GM21447 (cell line): Measurements from ENCODE around the gene RPS6KL1.

Experiments used
- ATAC-seq: cut with Tn5 transposase; IDR thresholded peaks from one replicate; pipeline ENCODE4 v1.9.1; 2021; ENCODE audit not compliant: unreplicated experiment

The RPS6KL1 gene

GRCh38 chr14:74913393-74913910, 9.6 kb downstream of the RPS6KL1 start:
- ATAC-seq, result no peak

GRCh38 chr14:74912801-74913200, 10.3 kb downstream of the RPS6KL1 start:
- no peak for ATAC-seq

GRCh38 chr14:74912111-74912510, 10.9 kb downstream of the RPS6KL1 start:
- no peak for ATAC-seq

- no peak for ATAC-seq
Observed at GRCh38 chr14:74911704-74912103, 11.4 kb downstream of the RPS6KL1 start.

GRCh38 chr14:74911221-74911620, 11.8 kb downstream of the RPS6KL1 start:
- ATAC-seq, result no peak

- ATAC-seq, result no peak
Observed at GRCh38 chr14:74910556-74910955, 12.5 kb downstream of the RPS6KL1 start.

- no peak for ATAC-seq
Observed at GRCh38 chr14:74909911-74910310, 13.1 kb downstream of the RPS6KL1 start.

GRCh38 chr14:74909501-74909900, 13.6 kb downstream of the RPS6KL1 start:
- ATAC-seq, result no peak

GRCh38 chr14:74908861-74909341, 14.2 kb downstream of the RPS6KL1 start:
- no peak for ATAC-seq

- no peak for ATAC-seq
Observed at GRCh38 chr14:74907744-74908143, 15.3 kb downstream of the RPS6KL1 start.

GRCh38 chr14:74906925-74907521, 16.0 kb downstream of the RPS6KL1 start:
- ATAC-seq, result no peak

- no peak for ATAC-seq
Observed at GRCh38 chr14:74905595-74906142, 17.4 kb downstream of the RPS6KL1 start.

- ATAC-seq, result no peak
Observed at GRCh38 chr14:74904635-74905503, 18.2 kb downstream of the RPS6KL1 start.

- no peak for ATAC-seq
Observed at GRCh38 chr14:74902941-74903705, 19.9 kb downstream of the RPS6KL1 start.

GRCh38 chr14:74898694-74899093, 24.4 kb downstream of the RPS6KL1 start:
- ATAC-seq, result no peak

GRCh38 chr14:74898083-74898482, 25.0 kb downstream of the RPS6KL1 start:
- ATAC-seq, result no peak

GRCh38 chr14:74897642-74898041, 25.4 kb downstream of the RPS6KL1 start:
- no peak for ATAC-seq

GRCh38 chr14:74896400-74896799, 26.7 kb downstream of the RPS6KL1 start:
- no peak for ATAC-seq

- peak; percentile 73 for ATAC-seq
Observed at GRCh38 chr14:74893614-74894091, 29.4 kb downstream of the RPS6KL1 start.

GRCh38 chr14:74892745-74893144, 30.3 kb downstream of the RPS6KL1 start:
- ATAC-seq, result no peak

- ATAC-seq, result no peak
Observed at GRCh38 chr14:74891870-74892269, 31.2 kb downstream of the RPS6KL1 start.
